ENCODE results near the gene ZEB2.
"Not testable (repeated sequence)": the region's sequence is repeated elsewhere in the genome, so short reads cannot be mapped to it uniquely, and the experiment has no call there.

ZEB2 gene

GRCh38 chr2:144376460-144376859 is 143.5 kb downstream of the ZEB2 start:
- DNase-seq = no peak

GRCh38 chr2:144374163-144374661 is 145.7 kb downstream of the ZEB2 start:
- DNase-seq = no peak

GRCh38 chr2:144372410-144373080 is 147.4 kb downstream of the ZEB2 start:
- no peak for DNase-seq

GRCh38 chr2:144370937-144371584 is 148.9 kb downstream of the ZEB2 start:
- DNase-seq = no peak

GRCh38 chr2:144369416-144369815 is 150.5 kb downstream of the ZEB2 start:
- DNase-seq = no peak

GRCh38 chr2:144366825-144367429 is 153.0 kb downstream of the ZEB2 start:
- no peak for DNase-seq

GRCh38 chr2:144364944-144365738 is 154.8 kb downstream of the ZEB2 start:
- no peak for DNase-seq

- DNase-seq = not testable (repeated sequence)
Observed at GRCh38 chr2:144364247-144364646, 155.7 kb downstream of the ZEB2 start.

- DNase-seq = no peak
Observed at GRCh38 chr2:144362401-144362800, 157.5 kb downstream of the ZEB2 start.

GRCh38 chr2:144361742-144362141 is 158.2 kb downstream of the ZEB2 start:
- DNase-seq = no peak

GRCh38 chr2:144359684-144360083 is 160.2 kb downstream of the ZEB2 start:
- DNase-seq = no peak

- no peak for DNase-seq
Observed at GRCh38 chr2:144358979-144359541, 160.9 kb downstream of the ZEB2 start.

- DNase-seq = no peak
Observed at GRCh38 chr2:144358374-144358964, 161.4 kb downstream of the ZEB2 start.

- no peak for DNase-seq
Observed at GRCh38 chr2:144357623-144358373, 162.1 kb downstream of the ZEB2 start.

- no peak for DNase-seq
Observed at GRCh38 chr2:144356402-144356801, 163.5 kb downstream of the ZEB2 start.

- DNase-seq = no peak
Observed at GRCh38 chr2:144354953-144355352, 165.0 kb downstream of the ZEB2 start.

GRCh38 chr2:144351687-144352086 is 168.2 kb downstream of the ZEB2 start:
- DNase-seq = no peak

GRCh38 chr2:144350151-144350802 is 169.6 kb downstream of the ZEB2 start:
- DNase-seq = no peak

GRCh38 chr2:144349674-144350073 is 170.2 kb downstream of the ZEB2 start:
- DNase-seq = no peak

- DNase-seq = no peak
Observed at GRCh38 chr2:144348846-144349245, 171.1 kb downstream of the ZEB2 start.

GRCh38 chr2:144346229-144346628 is 173.7 kb downstream of the ZEB2 start:
- no peak for DNase-seq
